Measurements from ENCODE around the gene SLC25A18.

SLC25A18 gene

GRCh38 chr22:17570851-17571631 lies 7.7 kb downstream of the SLC25A18 start:
- DNase-seq, result no peak

DNA sequence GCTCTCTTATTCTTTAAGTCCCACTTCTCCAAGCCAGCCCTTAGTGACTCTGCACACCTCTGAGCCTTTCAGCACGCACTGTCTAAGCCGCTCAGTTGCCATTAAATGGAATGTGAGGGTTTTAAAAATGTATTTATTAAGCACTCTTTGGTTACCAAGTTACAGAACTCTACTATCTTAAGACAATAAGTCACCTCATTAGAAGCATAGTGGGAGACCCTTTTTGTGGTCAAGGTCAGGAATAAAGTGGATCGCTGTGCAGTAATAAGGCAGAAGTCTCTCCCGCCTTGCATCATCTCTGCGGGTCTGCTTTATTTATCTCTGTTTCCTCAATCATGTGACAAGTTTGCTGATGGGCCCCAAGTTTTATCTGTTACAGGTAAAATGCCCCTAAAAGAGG lies 11.9 kb downstream of the SLC25A18 start:
- no peak for DNase-seq

DNA sequence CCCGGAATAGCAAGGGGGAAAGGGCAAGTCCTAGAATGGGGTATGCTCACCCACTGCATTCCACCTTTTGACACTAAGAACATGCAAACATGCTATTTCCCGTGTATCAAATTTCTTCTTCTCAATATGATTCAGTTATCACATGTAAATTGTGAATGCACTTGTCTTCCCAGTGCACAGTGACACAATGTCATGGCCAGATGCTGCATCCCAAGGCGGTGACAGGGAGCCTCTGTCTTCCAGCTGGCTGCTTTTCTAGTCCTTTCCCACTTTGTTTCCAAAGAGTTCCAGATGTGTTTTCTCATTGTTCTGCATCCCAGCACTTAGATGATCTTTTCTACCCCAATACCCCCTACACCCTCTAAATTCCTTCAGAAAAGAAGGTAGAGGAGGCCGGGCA lies 12.4 kb downstream of the SLC25A18 start:
- DNase-seq, result no peak

GRCh38 chr22:17576470-17576869 lies 13.2 kb downstream of the SLC25A18 start:
- peak; percentile 27 for DNase-seq

- no peak for DNase-seq
These were observed 14.9 kb downstream of the SLC25A18 start for GRCh38 chr22:17578136-17578754.

DNA sequence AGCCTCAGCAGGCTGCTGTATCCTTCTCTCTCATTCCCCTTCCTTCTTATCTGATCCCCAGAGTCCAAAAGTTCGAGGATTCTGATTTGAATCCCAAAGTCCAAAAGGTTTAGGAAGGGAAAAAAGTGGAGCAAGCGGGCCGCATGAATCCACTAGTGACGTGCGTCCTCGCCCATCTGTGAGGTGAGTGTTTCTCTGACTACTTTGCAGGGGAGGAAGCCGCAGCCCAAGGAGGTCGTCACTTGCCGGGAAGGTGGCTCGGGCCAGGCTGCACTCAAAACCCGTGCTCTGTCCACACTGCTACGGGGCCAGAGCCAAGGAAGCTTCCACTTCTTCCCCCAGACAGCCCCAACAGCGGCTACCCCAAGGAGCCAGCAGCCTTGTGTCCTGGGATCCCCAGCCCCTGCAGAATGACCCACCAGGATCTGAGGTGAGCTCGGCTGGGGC lies 16.3 kb downstream of the SLC25A18 start:
- DNase-seq, result no peak

GRCh38 chr22:17580441-17581031 lies 17.2 kb downstream of the SLC25A18 start:
- DNase-seq, result no peak

DNA sequence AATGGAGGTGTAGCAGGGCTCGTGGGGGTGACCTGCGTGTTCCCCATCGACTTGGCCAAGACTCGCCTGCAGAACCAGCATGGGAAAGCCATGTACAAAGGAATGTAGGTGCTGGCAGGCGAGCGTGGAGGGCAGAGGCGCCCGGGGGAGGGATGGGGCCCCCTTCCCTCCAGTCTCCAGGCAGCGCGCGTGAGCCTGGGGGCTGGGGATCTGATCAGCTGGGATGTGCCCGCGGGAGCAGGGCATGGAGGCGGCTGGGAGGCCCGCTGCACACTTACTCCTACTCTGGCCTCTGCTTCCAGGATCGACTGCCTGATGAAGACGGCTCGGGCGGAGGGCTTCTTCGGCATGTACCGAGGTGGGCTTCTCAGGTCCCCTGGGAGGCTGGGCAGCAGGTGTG lies 17.8 kb downstream of the SLC25A18 start:
- DNase-seq, result no peak

GRCh38 chr22:17581631-17582030 lies 18.3 kb downstream of the SLC25A18 start:
- DNase-seq, result no peak

DNA sequence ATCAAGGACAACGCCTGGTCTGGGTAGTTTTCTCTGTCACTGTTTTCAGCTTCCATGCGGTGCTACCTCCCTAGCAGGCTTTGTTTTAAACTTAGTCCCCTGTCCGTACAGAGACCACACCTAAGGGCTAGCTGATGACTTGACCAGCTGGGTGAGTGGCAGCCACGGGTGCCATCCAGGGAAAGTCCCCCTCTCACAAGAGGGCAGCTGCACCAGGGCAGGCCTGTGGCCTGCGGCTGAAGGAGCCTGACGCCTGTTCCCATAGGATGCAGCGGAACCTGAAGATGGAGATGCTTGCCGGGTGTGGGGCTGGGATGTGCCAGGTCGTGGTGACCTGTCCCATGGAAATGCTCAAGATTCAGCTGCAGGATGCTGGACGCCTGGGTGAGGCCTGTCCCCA lies 19.9 kb downstream of the SLC25A18 start:
- DNase-seq, result no peak

GRCh38 chr22:17586831-17587440 lies 23.6 kb downstream of the SLC25A18 start:
- no peak for DNase-seq

- DNase-seq, result no peak
These were observed 24.3 kb downstream of the SLC25A18 start for GRCh38 chr22:17587629-17588028.

- DNase-seq, result no peak
These were observed 25.3 kb downstream of the SLC25A18 start for GRCh38 chr22:17588606-17589005.

DNA sequence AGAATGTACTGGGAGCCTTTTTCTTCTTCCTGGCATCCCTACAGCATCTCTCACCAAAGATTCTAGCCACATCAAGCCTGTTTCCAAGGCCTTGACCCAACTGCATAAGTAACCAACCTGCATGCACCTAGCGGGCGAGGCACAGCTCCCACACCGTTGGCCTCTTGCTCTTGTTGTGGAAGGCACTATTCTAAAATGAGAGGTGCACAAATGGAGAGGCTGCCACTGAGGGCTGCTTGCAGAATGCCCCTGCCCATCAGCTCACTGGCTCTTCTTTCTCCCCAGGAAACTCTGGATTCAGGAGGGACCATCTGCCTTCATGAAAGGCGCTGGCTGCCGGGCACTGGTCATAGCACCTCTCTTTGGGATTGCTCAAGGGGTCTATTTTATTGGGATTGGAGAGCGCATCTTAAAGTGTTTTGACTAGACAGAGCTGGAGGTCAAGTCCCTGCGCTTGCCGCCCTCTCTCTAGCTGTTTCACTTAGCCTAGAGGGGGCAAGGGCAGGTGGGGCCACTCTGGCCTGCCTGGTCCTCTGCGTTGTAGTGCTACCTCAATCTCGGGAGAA lies 26.6 kb downstream of the SLC25A18 start:
- no peak for DNase-seq

- DNase-seq, result no peak
These were observed 27.3 kb downstream of the SLC25A18 start for GRCh38 chr22:17590586-17590985.

DNA sequence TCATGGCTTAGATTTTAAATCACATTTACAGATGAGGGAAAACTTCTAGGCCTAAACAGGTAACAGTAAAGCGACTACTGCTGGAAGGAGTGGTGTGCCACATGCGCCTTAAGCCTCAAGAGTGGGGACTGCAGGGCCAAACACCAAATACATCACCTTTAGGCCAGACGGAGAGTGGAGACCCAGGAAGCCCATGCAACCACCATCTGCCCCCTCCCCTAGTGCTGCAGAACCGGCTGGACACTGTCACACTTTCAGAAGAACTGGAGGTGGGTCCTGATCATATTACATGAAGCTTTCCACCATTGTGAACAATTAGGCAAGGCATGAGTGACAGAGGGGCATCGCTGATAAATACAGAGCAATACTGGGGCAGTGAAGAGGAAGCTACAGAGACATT lies 28.9 kb downstream of the SLC25A18 start:
- no peak for DNase-seq

GRCh38 chr22:17596226-17596625 lies 32.9 kb downstream of the SLC25A18 start:
- no peak for DNase-seq

DNA sequence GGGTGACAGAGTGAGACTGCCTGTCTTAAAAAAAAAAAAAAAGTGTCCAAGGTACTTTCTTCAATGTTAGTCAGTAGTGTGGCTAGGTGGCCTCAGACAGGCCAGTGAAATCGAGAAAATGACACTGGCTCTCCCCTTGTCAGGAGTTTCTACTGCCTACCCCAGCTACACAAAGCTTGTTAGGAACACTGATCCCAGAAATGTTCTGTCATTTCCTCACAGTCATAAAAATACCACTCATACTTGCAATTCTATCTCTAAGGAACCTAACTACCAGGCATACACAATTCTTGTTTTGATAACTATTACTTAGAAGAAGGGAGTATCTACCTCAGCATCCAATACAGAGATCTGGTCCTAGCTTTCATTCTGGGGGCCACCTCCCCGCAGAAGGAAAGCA lies 33.9 kb downstream of the SLC25A18 start:
- DNase-seq, result no peak

- no peak for DNase-seq
These were observed 35.0 kb downstream of the SLC25A18 start for GRCh38 chr22:17598318-17598717.

- DNase-seq, result no peak
These were observed 37.7 kb downstream of the SLC25A18 start for GRCh38 chr22:17601031-17601430.

DNA sequence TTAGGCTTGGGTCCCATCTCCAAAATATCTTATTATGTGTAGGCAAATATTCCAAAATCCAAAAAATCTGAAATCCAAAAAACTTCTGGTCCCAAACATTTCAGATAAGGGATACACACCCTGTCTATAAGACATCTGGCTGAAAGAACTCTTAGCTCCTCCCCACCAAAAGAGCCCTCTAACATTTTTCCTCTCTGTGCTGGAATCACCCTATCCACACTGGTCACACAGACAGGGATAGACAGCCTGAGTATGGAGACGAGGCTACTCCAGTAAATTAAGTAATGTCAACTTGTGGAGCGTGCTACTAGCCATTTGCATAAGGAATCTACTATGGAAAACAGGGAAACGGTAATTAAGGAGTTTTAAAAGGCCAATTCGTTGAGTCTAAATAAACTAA lies 40.4 kb downstream of the SLC25A18 start:
- DNase-seq, result no peak

DNA sequence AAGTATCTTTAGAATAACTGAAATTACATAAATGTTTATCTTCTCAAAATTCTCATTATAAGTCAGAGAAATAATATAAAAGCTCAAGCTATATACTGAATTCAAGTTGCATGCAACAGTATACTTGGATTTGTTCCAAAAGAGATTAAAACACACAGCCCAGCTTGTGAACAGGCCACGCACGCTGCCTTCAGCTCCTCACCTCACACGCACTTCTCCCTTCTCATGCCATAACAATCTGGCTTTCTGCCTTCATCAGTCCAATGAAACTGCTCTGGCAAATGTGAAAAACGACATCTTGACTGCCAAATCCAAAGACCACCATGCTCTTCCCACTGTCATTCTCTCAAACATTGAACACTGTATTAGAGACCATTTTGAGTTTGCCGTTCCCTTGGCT lies 43.2 kb downstream of the SLC25A18 start:
- DNase-seq, result no peak

- DNase-seq, result no peak
These were observed 44.7 kb downstream of the SLC25A18 start for GRCh38 chr22:17607891-17608521.
